SKM-1 treated with dmso at 0.1 percent for 144 hours (cell line): Measurements from ENCODE around the gene KRIT1.

Experiments used
- DNase-seq: peaks from one replicate; lab custom pipeline; 2025; ENCODE audit not compliant: unreplicated experiment; lab: John Stamatoyannopoulos, UW

The KRIT1 gene

GRCh38 chr7:92156990-92157389, 88.7 kb downstream of the KRIT1 start:
- no peak for DNase-seq

GRCh38 chr7:92155108-92155739, 90.5 kb downstream of the KRIT1 start:
- DNase-seq, result no peak

- DNase-seq, result no peak
Measured at GRCh38 chr7:92150450-92151017, 95.2 kb downstream of the KRIT1 start.

GRCh38 chr7:92149736-92150239, 95.9 kb downstream of the KRIT1 start:
- no peak for DNase-seq
